Esophagus muscularis mucosa (tissue), 3 donors: ENCODE results near the gene DEPDC1B.

Source experiments
- POLR2A ChIP-seq: fragments of 450-650 bp; IDR thresholded peaks from one replicate; pipeline ENCODE4 v1.6.1; 2017; ENCODE audit warnings: antibody characterized with exemption, moderate library complexity, mild to moderate bottlenecking, low read depth
- POLR2AphosphoS5 ChIP-seq, 2 donors: sonication (generic); formaldehyde crosslinking; IDR thresholded peaks; one replicate each; pipeline ENCODE4 v1.6.1; 2017; ENCODE audit warnings: antibody characterized with exemption in 2 of 2
- TF ChIP-seq, protein P1 (sequence below), 3 experiments: fragments of 200-600 bp in 2 of 3; fragments of 450-650 bp in 1 of 3; sonication (generic) in 2 of 3; IDR thresholded peaks; one replicate each; pipeline ENCODE4 v1.5.1; 2017 to 2019; ENCODE audit warnings: antibody characterized with exemption in 3 of 3, mild to moderate bottlenecking in 2 of 3, moderate library complexity in 1 of 3

DNA sequence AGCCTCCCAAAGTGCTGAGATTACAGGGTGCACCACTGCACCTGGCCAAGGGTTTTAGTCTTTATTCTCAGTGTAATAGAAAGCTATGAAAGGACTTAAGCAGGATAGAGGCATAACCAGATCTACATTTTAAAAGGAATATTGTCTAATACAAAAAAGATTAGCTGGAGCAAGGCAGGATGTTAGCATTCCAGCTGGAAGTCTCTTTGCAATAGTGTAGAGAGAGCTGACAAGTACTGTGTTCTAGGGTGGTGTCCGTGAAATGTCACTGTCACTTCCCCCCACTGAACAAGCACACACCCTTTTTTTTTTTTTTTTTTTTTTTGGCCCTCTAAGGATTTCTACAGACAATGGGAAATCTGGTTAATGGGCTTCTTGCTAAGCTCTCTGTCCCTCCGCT lies 24.2 kb upstream of the DEPDC1B start:
- TF ChIP-seq, protein P1, sequence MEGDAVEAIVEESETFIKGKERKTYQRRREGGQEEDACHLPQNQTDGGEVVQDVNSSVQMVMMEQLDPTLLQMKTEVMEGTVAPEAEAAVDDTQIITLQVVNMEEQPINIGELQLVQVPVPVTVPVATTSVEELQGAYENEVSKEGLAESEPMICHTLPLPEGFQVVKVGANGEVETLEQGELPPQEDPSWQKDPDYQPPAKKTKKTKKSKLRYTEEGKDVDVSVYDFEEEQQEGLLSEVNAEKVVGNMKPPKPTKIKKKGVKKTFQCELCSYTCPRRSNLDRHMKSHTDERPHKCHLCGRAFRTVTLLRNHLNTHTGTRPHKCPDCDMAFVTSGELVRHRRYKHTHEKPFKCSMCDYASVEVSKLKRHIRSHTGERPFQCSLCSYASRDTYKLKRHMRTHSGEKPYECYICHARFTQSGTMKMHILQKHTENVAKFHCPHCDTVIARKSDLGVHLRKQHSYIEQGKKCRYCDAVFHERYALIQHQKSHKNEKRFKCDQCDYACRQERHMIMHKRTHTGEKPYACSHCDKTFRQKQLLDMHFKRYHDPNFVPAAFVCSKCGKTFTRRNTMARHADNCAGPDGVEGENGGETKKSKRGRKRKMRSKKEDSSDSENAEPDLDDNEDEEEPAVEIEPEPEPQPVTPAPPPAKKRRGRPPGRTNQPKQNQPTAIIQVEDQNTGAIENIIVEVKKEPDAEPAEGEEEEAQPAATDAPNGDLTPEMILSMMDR (IDR thresholded peaks at IDR 0.05) = no peak
- TF ChIP-seq POLR2A (no peak), POLR2AphosphoS5 (IDR thresholded peaks at IDR 0.05) (no peak)
